Measurements from ENCODE around the gene XPO4.

The XPO4 gene

GRCh38 chr13:20778311-20778710 is 124.2 kb downstream of the XPO4 start:
- H3K4me2 ChIP-seq (ENCODE audit: low read depth, low read length, poor library complexity, severe bottlenecking): no peak overlapping the region
- no peak overlapping the region for H3K4me3 ChIP-seq (ENCODE audit: insufficient read depth, low read length, poor library complexity, severe bottlenecking)
- H3K27ac ChIP-seq (ENCODE audit: low read depth, low read length): no peak overlapping the region
- no peak overlapping the region for H2AFZ ChIP-seq (ENCODE audit: low read depth, low read length, severe bottlenecking)
- H3K9ac ChIP-seq (ENCODE audit: low read length): no peak overlapping the region
- H3K9me2 ChIP-seq (replicated peaks; ENCODE audit: insufficient read depth, low read length): no peaks in the 10 kb centered on the region
- no peaks in the 10 kb centered on the region for H3K79me2 ChIP-seq (ENCODE audit: insufficient read depth, low read length)
- H3F3A ChIP-seq (ENCODE audit: insufficient read depth): peaks cover 14% of the 10 kb centered on the region
- H4K20me1 ChIP-seq (ENCODE audit: low read depth, low read length): no peaks in the 10 kb centered on the region
- no peaks in the 10 kb centered on the region for H3K27me3 ChIP-seq (ENCODE audit: low read length)
- TF ChIP-seq EZH2phosphoT487 (conservative IDR thresholded peaks at IDR 0.05; ENCODE audit: low read length): no peak
- TF ChIP-seq, protein P1, sequence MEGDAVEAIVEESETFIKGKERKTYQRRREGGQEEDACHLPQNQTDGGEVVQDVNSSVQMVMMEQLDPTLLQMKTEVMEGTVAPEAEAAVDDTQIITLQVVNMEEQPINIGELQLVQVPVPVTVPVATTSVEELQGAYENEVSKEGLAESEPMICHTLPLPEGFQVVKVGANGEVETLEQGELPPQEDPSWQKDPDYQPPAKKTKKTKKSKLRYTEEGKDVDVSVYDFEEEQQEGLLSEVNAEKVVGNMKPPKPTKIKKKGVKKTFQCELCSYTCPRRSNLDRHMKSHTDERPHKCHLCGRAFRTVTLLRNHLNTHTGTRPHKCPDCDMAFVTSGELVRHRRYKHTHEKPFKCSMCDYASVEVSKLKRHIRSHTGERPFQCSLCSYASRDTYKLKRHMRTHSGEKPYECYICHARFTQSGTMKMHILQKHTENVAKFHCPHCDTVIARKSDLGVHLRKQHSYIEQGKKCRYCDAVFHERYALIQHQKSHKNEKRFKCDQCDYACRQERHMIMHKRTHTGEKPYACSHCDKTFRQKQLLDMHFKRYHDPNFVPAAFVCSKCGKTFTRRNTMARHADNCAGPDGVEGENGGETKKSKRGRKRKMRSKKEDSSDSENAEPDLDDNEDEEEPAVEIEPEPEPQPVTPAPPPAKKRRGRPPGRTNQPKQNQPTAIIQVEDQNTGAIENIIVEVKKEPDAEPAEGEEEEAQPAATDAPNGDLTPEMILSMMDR (IDR thresholded peaks at IDR 0.05; ENCODE audit: insufficient read depth, low read length, poor library complexity, severe bottlenecking): no peak
- peaks cover 3% of the 10 kb centered on the region; the same call in 1 of the 2 replicates for H3K36me3 ChIP-seq (ENCODE audit: low read length)
- H3K9me3 ChIP-seq (ENCODE audit: insufficient read depth, low read length): no peaks in the 10 kb centered on the region

GRCh38 chr13:20776751-20777150 is 125.8 kb downstream of the XPO4 start:
- H3K4me3 ChIP-seq (ENCODE audit: insufficient read depth, low read length, poor library complexity, severe bottlenecking): no peak overlapping the region
- no peak for TF ChIP-seq EZH2phosphoT487 (conservative IDR thresholded peaks at IDR 0.05; ENCODE audit: low read length)
- TF ChIP-seq, protein P1 (IDR thresholded peaks at IDR 0.05; ENCODE audit: insufficient read depth, low read length, poor library complexity, severe bottlenecking): no peak
- no peaks in the 10 kb centered on the region for H3K9me2 ChIP-seq (replicated peaks; ENCODE audit: insufficient read depth, low read length)
- peaks cover 8% of the 10 kb centered on the region for H3K79me2 ChIP-seq (ENCODE audit: insufficient read depth, low read length)
- H3K27me3 ChIP-seq (ENCODE audit: low read length): no peaks in the 10 kb centered on the region
- no peaks in the 10 kb centered on the region for H4K20me1 ChIP-seq (ENCODE audit: low read depth, low read length)
- H2AFZ ChIP-seq (ENCODE audit: low read depth, low read length, severe bottlenecking): no peak overlapping the region
- no peak overlapping the region for H3K27ac ChIP-seq (ENCODE audit: low read depth, low read length)
- H3F3A ChIP-seq (ENCODE audit: insufficient read depth): peaks cover 14% of the 10 kb centered on the region
- H3K36me3 ChIP-seq (ENCODE audit: low read length): no peaks in the 10 kb centered on the region
- no peak overlapping the region for H3K4me2 ChIP-seq (ENCODE audit: low read depth, low read length, poor library complexity, severe bottlenecking)
- H3K9me3 ChIP-seq (ENCODE audit: insufficient read depth, low read length): no peaks in the 10 kb centered on the region
- no peak overlapping the region for H3K9ac ChIP-seq (ENCODE audit: low read length)

GRCh38 chr13:20775961-20776360 is 126.6 kb downstream of the XPO4 start:
- Histone ChIP-seq H3K27ac (ENCODE audit: low read depth, low read length) (no peak overlapping the region), H3K27me3 (ENCODE audit: low read length) (no peaks in the 10 kb centered on the region), H3K9me3 (ENCODE audit: insufficient read depth, low read length) (no peaks in the 10 kb centered on the region), H3K9ac (ENCODE audit: low read length) (no peak overlapping the region), H2AFZ (ENCODE audit: low read depth, low read length, severe bottlenecking) (no peak overlapping the region), H3K4me3 (ENCODE audit: insufficient read depth, low read length, poor library complexity, severe bottlenecking) (no peak overlapping the region), H3K9me2 (replicated peaks; ENCODE audit: insufficient read depth, low read length) (no peaks in the 10 kb centered on the region), H3K79me2 (ENCODE audit: insufficient read depth, low read length) (peaks cover 8% of the 10 kb centered on the region), H3K36me3 (ENCODE audit: low read length) (no peaks in the 10 kb centered on the region), H3F3A (ENCODE audit: insufficient read depth) (peaks cover 14% of the 10 kb centered on the region), H4K20me1 (ENCODE audit: low read depth, low read length) (no peaks in the 10 kb centered on the region), H3K4me2 (ENCODE audit: low read depth, low read length, poor library complexity, severe bottlenecking) (no peak overlapping the region)
- no peak for TF ChIP-seq EZH2phosphoT487 (conservative IDR thresholded peaks at IDR 0.05; ENCODE audit: low read length)
- TF ChIP-seq, protein P1 (IDR thresholded peaks at IDR 0.05; ENCODE audit: insufficient read depth, low read length, poor library complexity, severe bottlenecking): no peak

Measured in SU-DHL-6 (cell line).